Activated T-helper 1 cell treated with anti-CD3 and anti-CD28 coated beads, Interleukin-2, amount 50 U/mL, for 16 hours (primary cell): ENCODE measurements around the gene DUSP12.
"Not testable (repeated sequence)": the region's sequence is repeated elsewhere in the genome, so short reads cannot be mapped to it uniquely, and the experiment has no call there.

Source experiments
- DNase-seq, 2 donors: peaks; one replicate each; pipeline ENCODE4 v3.0.0-alpha.2; 2020; ENCODE audit warnings: low read depth in 1 of 2, low spot score in 1 of 2

Gene DUSP12, protein sequence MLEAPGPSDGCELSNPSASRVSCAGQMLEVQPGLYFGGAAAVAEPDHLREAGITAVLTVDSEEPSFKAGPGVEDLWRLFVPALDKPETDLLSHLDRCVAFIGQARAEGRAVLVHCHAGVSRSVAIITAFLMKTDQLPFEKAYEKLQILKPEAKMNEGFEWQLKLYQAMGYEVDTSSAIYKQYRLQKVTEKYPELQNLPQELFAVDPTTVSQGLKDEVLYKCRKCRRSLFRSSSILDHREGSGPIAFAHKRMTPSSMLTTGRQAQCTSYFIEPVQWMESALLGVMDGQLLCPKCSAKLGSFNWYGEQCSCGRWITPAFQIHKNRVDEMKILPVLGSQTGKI

GRCh38 chr1:161749509-161750407 is at the start of gene DUSP12:
TSS of gene DUSP12 (plus strand) at chr1:161749786. CDS start at chr1:161749802, 16 bp downstream.
- peak; percentile 69 to 81 for DNase-seq

DNA sequence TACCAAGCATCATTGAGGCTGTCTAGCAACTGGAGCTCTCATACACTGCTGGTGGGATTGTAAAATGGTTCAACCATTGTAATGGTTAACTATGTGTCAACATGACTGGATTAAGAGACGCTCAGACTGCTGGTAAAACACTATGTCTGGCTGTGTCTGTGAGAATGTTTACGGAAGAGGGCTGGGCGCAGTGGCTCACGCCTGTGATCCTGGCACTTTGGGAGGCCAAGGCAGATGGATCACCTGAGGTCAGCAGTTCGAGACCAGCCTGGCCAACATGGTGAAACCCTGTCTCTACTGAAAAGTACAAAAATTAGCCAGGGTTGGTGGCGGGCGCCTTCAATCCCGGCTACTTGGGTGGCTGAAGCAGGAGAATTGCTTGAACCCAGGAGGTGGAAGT is 47.3 kb upstream of the DUSP12 start:
- DNase-seq = no peak

GRCh38 chr1:161705537-161705936 is 44.0 kb upstream of the DUSP12 start:
- no peak for DNase-seq

GRCh38 chr1:161706113-161706481 is 43.5 kb upstream of the DUSP12 start:
- no peak for DNase-seq

- no peak for DNase-seq
These were observed 42.9 kb upstream of the DUSP12 start, which contains the start of gene FCRLA for GRCh38 chr1:161706482-161707347. TSS of gene FCRLA (plus strand) at chr1:161707229. CDS start at chr1:161707265, 36 bp downstream.

- DNase-seq = no peak
These were observed 42.1 kb upstream of the DUSP12 start for GRCh38 chr1:161707503-161707902.

DNA sequence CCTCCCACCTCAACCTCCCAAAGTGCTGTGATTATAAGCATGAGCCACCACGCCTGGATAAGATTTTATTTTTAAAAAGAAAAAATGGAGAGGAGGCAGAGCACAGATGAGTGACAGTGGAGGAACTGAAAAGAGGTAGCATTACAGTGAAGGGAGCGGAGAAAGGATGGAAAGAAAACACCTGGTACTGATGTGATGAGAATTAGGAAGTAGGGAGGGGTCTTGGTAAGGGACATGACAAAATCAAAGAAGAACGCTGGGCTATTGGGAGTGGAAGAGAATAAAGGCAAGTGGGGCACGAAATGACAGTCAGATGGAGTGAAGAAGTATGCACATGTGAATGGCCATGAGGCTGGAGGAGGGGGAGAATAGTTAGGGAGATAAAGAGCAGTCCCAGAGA is 40.2 kb upstream of the DUSP12 start:
- DNase-seq = no peak

DNA sequence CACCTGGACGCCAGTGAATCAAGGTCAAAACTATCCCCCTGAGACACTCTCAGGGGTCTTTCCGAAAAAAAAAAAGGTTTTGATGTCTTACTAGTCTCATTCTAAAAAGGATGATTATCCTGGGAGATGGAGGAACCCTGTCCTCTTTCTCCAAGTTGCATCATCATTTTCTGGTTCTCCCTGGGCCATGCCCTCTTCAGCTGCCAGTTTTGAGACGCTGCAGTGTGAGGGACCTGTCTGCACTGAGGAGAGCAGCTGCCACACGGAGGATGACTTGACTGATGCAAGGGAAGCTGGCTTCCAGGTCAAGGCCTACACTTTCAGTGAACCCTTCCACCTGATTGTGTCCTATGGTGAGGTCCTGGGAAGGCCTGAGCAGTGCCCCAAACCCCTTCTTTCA is 39.0 kb upstream of the DUSP12 start:
- DNase-seq = no peak

DNA sequence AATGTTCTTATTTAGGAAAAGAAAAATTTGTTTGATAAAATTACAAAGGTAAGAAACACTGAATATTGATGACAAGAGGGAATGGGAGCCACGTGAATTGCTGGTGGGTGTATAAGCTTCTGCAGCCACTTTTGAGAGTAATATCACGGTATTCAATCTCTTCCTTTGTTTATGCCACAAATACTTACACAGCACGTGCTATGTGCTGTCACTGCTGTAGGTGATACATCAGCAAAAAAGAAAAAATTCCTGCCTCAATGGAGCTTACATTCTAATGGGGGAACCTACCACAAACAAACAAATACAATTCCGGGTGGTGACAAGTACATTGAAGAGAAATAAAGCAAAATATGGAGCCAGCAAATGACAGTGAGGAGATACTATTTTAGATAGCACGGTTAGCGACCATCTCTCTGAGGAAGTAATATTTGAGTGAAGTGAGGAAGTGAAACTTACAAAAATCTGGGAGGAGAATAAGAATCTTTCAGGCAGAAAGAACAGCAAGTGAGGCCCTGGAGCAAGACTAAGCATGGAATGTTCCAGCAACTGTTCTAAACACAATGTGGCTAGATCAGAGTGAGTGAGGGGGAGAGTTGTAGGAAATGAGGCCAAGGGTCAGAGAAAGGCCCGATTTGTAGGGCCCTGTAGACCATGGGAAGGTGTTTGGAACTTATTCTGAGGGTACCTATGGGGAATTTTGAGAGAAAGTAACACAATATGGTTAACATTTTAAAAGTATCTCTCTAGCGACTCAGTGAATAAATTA is 30.8 kb upstream of the DUSP12 start:
- no peak for DNase-seq

GRCh38 chr1:161719325-161719611 is 30.3 kb upstream of the DUSP12 start:
- no peak for DNase-seq

DNA sequence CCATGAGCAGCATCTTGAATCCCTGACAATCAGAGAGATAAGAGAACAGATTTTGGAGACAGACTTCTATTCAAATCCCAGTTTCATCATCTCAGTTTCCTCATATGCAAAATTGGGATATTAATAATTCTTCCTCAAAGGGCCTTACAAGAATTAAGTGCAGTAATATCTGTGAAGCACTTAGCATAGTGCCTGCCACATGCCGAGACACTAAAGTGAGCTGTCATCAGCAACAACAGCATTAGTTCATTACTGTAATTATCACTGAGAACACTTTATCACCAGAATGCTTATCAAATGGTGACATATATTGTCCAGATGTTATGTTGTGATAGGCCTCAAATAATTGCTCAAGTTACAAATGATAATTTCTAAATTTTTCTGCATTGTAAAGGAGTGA is 29.2 kb upstream of the DUSP12 start:
- no peak for DNase-seq

- no peak for DNase-seq
These were observed 28.4 kb upstream of the DUSP12 start, which contains the start of gene FCRLB for GRCh38 chr1:161720956-161721737. TSS of gene FCRLB (plus strand) at chr1:161721544. CDS start at chr1:161722673, 1,129 bp downstream.

DNA sequence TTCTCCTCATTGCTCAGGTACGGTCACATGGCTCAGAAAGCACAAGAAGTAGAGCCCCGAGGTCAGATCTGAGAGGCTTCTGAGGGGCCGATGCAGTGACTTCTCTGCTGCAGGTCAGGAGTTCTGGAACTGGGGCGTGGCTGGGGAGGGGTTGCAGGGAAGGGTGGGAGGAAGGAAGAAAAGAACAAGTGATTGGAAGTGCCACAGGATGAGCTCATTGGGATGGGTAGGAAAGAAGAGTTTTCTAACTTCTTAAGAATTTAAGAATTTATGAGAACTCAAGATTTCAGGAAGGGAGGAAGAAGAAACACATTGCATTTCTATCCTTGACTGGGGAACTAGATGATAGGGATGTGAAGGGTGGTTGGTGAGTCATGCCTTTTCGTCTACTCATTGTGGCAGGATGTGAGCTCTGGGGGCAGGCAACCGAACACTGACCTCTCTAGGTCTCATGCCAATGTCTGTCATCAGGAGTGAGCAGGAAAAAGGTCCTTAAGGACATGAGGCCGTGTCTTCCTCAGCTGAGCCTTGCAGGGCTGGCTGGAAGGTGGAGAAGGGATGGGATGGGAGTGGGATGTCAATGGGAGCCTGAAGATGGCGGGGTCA is 27.7 kb upstream of the DUSP12 start:
- no peak for DNase-seq

DNA sequence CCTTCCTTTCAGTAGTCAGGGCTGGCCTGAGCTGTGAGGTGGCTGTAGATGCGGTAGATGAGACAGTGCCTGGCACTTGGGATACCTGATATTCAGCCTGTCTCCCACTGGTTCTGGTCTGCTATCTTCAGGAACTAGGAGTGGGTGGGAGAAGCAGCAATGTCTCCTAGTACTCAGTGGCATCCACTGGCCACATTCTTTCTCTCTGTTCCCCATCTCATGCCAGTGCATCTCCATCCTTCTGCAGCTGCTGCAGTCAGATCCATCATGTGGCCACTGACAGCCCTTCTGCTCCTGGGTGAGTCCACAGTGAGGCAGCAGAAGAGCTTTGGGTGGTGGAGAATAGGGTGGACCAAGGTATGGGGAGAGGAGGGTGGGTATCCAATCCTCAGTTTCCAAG is 27.2 kb upstream of the DUSP12 start:
- DNase-seq = no peak

DNA sequence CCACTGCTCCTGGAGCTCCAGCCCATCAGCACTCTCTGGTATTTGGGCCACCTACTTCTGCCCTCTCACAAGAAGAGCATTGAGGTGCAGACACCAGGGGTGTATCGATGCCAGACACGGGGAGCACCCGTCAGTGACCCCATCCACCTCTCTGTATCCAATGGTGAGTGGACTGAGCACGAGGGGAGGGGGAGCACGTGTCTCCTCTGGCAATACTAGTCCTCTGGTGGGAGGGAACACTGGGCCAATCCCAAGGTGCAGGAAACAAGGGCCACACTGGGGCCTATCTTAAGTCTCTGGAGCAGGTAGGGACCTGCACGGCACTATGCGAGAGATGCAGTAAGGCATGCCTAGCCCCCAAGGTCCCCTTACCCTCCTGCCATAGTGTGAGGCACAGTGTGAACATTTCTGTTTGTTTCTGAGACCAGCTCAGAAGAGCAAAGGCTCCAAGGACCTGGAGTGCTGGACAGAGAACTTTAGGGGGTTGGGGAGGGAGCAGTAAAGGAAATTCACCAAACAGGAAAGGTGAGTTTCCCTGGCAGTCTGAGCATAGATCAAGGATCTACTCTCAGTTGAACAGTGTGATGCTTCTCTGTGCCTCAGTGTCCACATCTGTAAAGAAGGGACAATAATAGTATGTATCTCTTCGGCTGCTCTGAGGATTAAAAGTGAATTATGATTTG is 26.0 kb upstream of the DUSP12 start:
- no peak for DNase-seq

- DNase-seq = not testable (repeated sequence)
These were observed 24.2 kb upstream of the DUSP12 start for GRCh38 chr1:161725258-161725907.

DNA sequence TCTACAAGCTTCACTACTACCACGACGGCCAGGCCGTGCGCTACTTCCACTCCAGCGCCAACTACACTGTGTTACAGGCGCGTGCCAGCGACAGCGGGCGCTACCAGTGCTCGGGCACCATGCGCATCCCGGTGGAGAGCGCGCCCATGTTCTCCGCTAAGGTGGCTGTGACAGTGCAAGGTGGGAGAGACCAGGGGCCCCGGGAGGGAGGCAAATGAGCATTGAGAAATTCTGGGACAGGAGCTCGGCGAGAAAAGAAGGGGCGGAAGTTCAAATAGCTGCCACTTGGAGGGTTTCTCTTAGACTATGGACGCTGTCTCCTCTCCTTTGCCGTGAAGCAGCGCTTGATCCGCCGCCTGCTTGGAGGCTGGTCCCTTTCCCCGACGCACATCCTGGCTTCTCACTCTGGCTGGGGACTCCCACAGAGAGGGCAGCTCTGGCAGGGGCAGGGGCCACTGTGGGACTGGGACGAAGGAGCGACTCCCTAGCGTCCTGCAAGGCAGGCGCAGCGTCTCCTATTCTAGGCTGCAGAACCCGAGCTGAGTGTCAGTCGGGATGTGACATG is 23.6 kb upstream of the DUSP12 start:
- peak; percentile 4 to 11 for DNase-seq
